Measurements from ENCODE around the gene CPA4.

DNA sequence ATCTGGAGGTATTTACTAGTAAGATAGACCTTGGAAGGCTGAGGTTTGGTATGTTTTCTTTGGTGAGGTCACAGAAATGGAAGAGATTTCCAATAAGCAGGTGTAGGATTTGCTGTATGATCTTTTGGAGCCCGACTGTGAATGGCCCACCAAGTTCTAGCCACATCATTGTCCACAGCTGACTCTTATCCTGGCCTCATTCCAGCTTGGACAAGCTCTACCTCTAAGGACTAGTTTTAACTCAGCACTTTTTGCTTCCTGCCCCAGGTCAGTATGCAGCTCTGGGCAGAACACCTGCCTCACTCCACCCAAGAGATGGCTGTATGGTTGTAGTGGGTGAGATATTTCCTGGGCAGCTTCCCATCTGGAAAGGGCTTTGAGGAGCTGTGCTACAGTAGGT, 6.1 kb upstream of the CPA4 start:
- TF ChIP-seq, protein P1, sequence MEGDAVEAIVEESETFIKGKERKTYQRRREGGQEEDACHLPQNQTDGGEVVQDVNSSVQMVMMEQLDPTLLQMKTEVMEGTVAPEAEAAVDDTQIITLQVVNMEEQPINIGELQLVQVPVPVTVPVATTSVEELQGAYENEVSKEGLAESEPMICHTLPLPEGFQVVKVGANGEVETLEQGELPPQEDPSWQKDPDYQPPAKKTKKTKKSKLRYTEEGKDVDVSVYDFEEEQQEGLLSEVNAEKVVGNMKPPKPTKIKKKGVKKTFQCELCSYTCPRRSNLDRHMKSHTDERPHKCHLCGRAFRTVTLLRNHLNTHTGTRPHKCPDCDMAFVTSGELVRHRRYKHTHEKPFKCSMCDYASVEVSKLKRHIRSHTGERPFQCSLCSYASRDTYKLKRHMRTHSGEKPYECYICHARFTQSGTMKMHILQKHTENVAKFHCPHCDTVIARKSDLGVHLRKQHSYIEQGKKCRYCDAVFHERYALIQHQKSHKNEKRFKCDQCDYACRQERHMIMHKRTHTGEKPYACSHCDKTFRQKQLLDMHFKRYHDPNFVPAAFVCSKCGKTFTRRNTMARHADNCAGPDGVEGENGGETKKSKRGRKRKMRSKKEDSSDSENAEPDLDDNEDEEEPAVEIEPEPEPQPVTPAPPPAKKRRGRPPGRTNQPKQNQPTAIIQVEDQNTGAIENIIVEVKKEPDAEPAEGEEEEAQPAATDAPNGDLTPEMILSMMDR (conservative IDR thresholded peaks at IDR 0.05; ENCODE audit: low read depth, low read length): no peak
- no peak for TF ChIP-seq EZH2phosphoT487 (IDR thresholded peaks at IDR 0.05; ENCODE audit: borderline replicate concordance, low read length)
- TF ChIP-seq EZH2 (IDR thresholded peaks at IDR 0.05; ENCODE audit: low read length, unreplicated experiment): no peak

All from PC-3 (cell line).